ENCODE results near the gene TLL2.
A peak's percentile ranks its signal among the peaks of the same experiment; 100 is the strongest.

Gene TLL2

GRCh38 chr10:96511044-96511945, 2.4 kb downstream of the TLL2 start:
- H3K4me3 ChIP-seq (ENCODE audit: low read depth, low read length): no peak overlapping the region
- peaks cover 7% of the 10 kb centered on the region for H3K4me1 ChIP-seq
- H3K27ac ChIP-seq: no peak overlapping the region
- H3K36me3 ChIP-seq (ENCODE audit: control insufficient read depth, insufficient read depth, low read length): no peaks in the 10 kb centered on the region
- no peak overlapping the region for H3K4me2 ChIP-seq (ENCODE audit: low read length)
- H3K27me3 ChIP-seq (ENCODE audit: control insufficient read depth, insufficient read depth, low read length): no peaks in the 10 kb centered on the region
- H2AFZ ChIP-seq: no peak overlapping the region
- peak; percentile 60 for TF ChIP-seq CTCF (IDR thresholded peaks at IDR 0.05)
- no peaks in the 10 kb centered on the region for H3K79me2 ChIP-seq
- H3K9me3 ChIP-seq (ENCODE audit: control insufficient read depth, low read length): no peaks in the 10 kb centered on the region
- no peak overlapping the region for H3K9ac ChIP-seq

GRCh38 chr10:96509017-96509641, 4.6 kb downstream of the TLL2 start:
- Histone ChIP-seq H3K27me3 (ENCODE audit: control insufficient read depth, insufficient read depth, low read length) (no peaks in the 10 kb centered on the region), H3K4me2 (ENCODE audit: low read length) (no peak overlapping the region), H3K4me3 (ENCODE audit: low read depth, low read length) (no peak overlapping the region), H3K79me2 (no peaks in the 10 kb centered on the region), H3K36me3 (ENCODE audit: control insufficient read depth, insufficient read depth, low read length) (no peaks in the 10 kb centered on the region), H2AFZ (no peak overlapping the region), H3K9me3 (ENCODE audit: control insufficient read depth, low read length) (no peaks in the 10 kb centered on the region), H3K9ac (no peak overlapping the region), H3K4me1 (peaks cover 6% of the 10 kb centered on the region), H3K27ac (no peak overlapping the region)
- no peak for TF ChIP-seq CTCF (IDR thresholded peaks at IDR 0.05)

GRCh38 chr10:96507044-96507443, 6.7 kb downstream of the TLL2 start:
- H3K9me3 ChIP-seq (ENCODE audit: control insufficient read depth, low read length): no peaks in the 10 kb centered on the region
- H3K4me2 ChIP-seq (ENCODE audit: low read length): no peak overlapping the region
- no peak overlapping the region for H2AFZ ChIP-seq
- H3K4me3 ChIP-seq (ENCODE audit: low read depth, low read length): no peak overlapping the region
- no peaks in the 10 kb centered on the region for H3K79me2 ChIP-seq
- no peaks in the 10 kb centered on the region for H3K27me3 ChIP-seq (ENCODE audit: control insufficient read depth, insufficient read depth, low read length)
- no peaks in the 10 kb centered on the region for H3K36me3 ChIP-seq (ENCODE audit: control insufficient read depth, insufficient read depth, low read length)
- no peak overlapping the region for H3K27ac ChIP-seq
- H3K9ac ChIP-seq: no peak overlapping the region
- no peaks in the 10 kb centered on the region for H3K4me1 ChIP-seq
- TF ChIP-seq CTCF (IDR thresholded peaks at IDR 0.05): no peak

GRCh38 chr10:96505150-96506136, 8.3 kb downstream of the TLL2 start:
- H3K27me3 ChIP-seq (ENCODE audit: control insufficient read depth, insufficient read depth, low read length): no peaks in the 10 kb centered on the region
- H3K9me3 ChIP-seq (ENCODE audit: control insufficient read depth, low read length): no peaks in the 10 kb centered on the region
- TF ChIP-seq CTCF (IDR thresholded peaks at IDR 0.05): no peak
- no peak overlapping the region for H2AFZ ChIP-seq
- no peaks in the 10 kb centered on the region for H3K4me1 ChIP-seq
- no peak overlapping the region for H3K4me3 ChIP-seq (ENCODE audit: low read depth, low read length)
- H3K4me2 ChIP-seq (ENCODE audit: low read length): no peak overlapping the region
- H3K36me3 ChIP-seq (ENCODE audit: control insufficient read depth, insufficient read depth, low read length): no peaks in the 10 kb centered on the region
- no peaks in the 10 kb centered on the region for H3K79me2 ChIP-seq
- no peak overlapping the region for H3K27ac ChIP-seq
- no peak overlapping the region for H3K9ac ChIP-seq
